Panc1 (cell line): ENCODE data around the gene DSG3. TPM values are rescaled to one million over a fixed set of nuclear protein-coding genes. Genes with fewer than 3 reads are reported as not detected.

ENCODE experiments used
- ATAC-seq: fragments of 200-7000 bp; cut with Tn5 transposase; 2 replicates; pipeline ENCODE4 v1.9.1; 2020; ENCODE audit warnings: mild to moderate bottlenecking, moderate library complexity
- BruUV-seq: library from RNA; stranded (reverse); fragments of 400-500 nt; replicated peaks from 2 replicates; lab custom pipeline; 2021; lab: Mats Ljungman, UMichigan
- CTCF ChIA-PET: fragments of 300-600 bp; sonication (Branson Sonifier 250); formaldehyde crosslinking; loops from one replicate; lab custom pipeline; 2022; ENCODE audit warnings: antibody characterized with exemption; lab: Charles Lee
- POLR2A ChIA-PET: fragments of 300-600 bp; sonication (Branson Sonifier 250); formaldehyde crosslinking; loops from one replicate; lab custom pipeline; 2022; ENCODE audit warnings: antibody characterized with exemption; lab: Charles Lee
- DNase-seq: peaks from one replicate; pipeline ENCODE4 v3.0.0-alpha.2; 2010; ENCODE audit warnings: low read depth, low spot score
- H3K27ac ChIP-seq: 2 replicates; pipeline ENCODE4 v1.5.1; 2011; ENCODE audit warnings: mild to moderate bottlenecking, low read length, inconsistent platforms
- H3K27me3 ChIP-seq: fragments of 200-500 bp; sonication (Bioruptor generic); 2 replicates; pipeline ENCODE4 v1.6.0; 2014; ENCODE audit warnings: low read length, inconsistent platforms; ENCODE audit not compliant: control insufficient read depth, insufficient read depth
- H3K36me3 ChIP-seq: fragments of 200-500 bp; sonication (Bioruptor generic); 2 replicates; pipeline ENCODE4 v1.5.1; 2014; ENCODE audit warnings: inconsistent platforms, mild to moderate bottlenecking, low read length, moderate library complexity; ENCODE audit not compliant: control insufficient read depth, insufficient read depth
- H3K4me1 ChIP-seq: 2 replicates; pipeline ENCODE4 v1.5.1; 2011; ENCODE audit warnings: inconsistent platforms, mild to moderate bottlenecking, low read length, moderate library complexity; ENCODE audit not compliant: control insufficient read depth, insufficient read depth
- H3K4me3 ChIP-seq, 2 experiments: 2 replicates each; pipeline ENCODE4 v1.5.1; 2011 to 2012; ENCODE audit warnings: low read depth in 2 of 2, low read length in 2 of 2, mild to moderate bottlenecking in 2 of 2, inconsistent platforms in 1 of 2, moderate library complexity in 1 of 2
- H3K9me3 ChIP-seq: fragments of 200-500 bp; sonication (Bioruptor generic); 2 replicates; pipeline ENCODE4 v1.5.1; 2014; ENCODE audit warnings: low read depth, mild to moderate bottlenecking, inconsistent platforms, low read length, moderate library complexity; ENCODE audit not compliant: control insufficient read depth, insufficient read depth
- CTCF ChIP-seq: fragments of 450-650 bp; IDR thresholded peaks from 2 replicates; pipeline ENCODE4 v1.5.1; 2017; ENCODE audit warnings: mild to moderate bottlenecking
- POLR2AphosphoS5 ChIP-seq: IDR thresholded peaks from 2 replicates; pipeline ENCODE4 v1.6.1; 2012; ENCODE audit warnings: mild to moderate bottlenecking, low read depth, low read length, moderate library complexity
- REST ChIP-seq, 2 experiments: IDR thresholded peaks; 2 replicates each; pipeline ENCODE4 v1.6.1; 2011 to 2012; ENCODE audit warnings: low read depth in 2 of 2, control low read depth in 1 of 2, low read length in 1 of 2, mild to moderate bottlenecking in 1 of 2, moderate library complexity in 1 of 2; ENCODE audit not compliant: insufficient read depth in 1 of 2
- SIN3A ChIP-seq: IDR thresholded peaks from 2 replicates; pipeline ENCODE4 v1.6.1; 2012; ENCODE audit warnings: low read depth, mild to moderate bottlenecking, low read length, moderate library complexity, borderline replicate concordance; ENCODE audit not compliant: insufficient read depth
- TCF7L2 ChIP-seq: IDR thresholded peaks from 2 replicates; pipeline ENCODE4 v1.6.1; 2011; ENCODE audit warnings: mild to moderate bottlenecking, low read depth, low read length, inconsistent platforms
- in situ Hi-C: cut with HindIII; loops from 2 replicates; pipeline ENCODE4 v1.10.0; 2016; ENCODE audit warnings: low sequenced_read_pairs, low pct_unique_long_range_greater_than_20kb
- intact Hi-C: fragments of 100-400 bp; cut with micrococcal nuclease; formaldehyde crosslinking; loops from one replicate; pipeline ENCODE4 v1.10.0; 2022; ENCODE audit not compliant: unreplicated experiment
- total RNA-seq: library from RNA; stranded (reverse); gene quantifications from one replicate; pipeline ENCODE4 v1.2.1, GENCODE V29; 2021; ENCODE audit not compliant: unreplicated experiment

Gene DSG3
- total RNA-seq, 1 experiment from 2014 or later = 0.03 TPM

GRCh38 chr18:31417850-31418249, 29.7 kb upstream of the DSG3 start:
- no peak for TF ChIP-seq TCF7L2
- TF ChIP-seq POLR2AphosphoS5 = no peak
- TF ChIP-seq REST (IDR thresholded peaks at IDR 0.05; ENCODE audit: insufficient read depth in 1 of 2, low read depth in 2 of 2, low read length in 1 of 2) = no peak
- no peak for TF ChIP-seq SIN3A
- TF ChIP-seq CTCF = no peak
- CTCF ChIA-PET = no interaction called here
- no TSS peak for BruUV-seq

GRCh38 chr18:31419457-31419932, 28.0 kb upstream of the DSG3 start:
- H3K36me3 ChIP-seq = no peaks in the 10 kb centered on the region
- H3K9me3 ChIP-seq = no peaks in the 10 kb centered on the region
- DNase-seq (no peak), ATAC-seq (no peak)
- intact Hi-C loops = no loop called here
- no peaks in the 10 kb centered on the region for H3K4me1 ChIP-seq
- H3K27ac ChIP-seq = no peak overlapping the region
- H3K4me3 ChIP-seq = no peak overlapping the region
- BruUV-seq = no TSS peak
- in situ Hi-C loops = no loop called here
- ChIA-PET POLR2A (no interaction called here), CTCF (no interaction called here)
- TF ChIP-seq CTCF = no peak
- TF ChIP-seq POLR2AphosphoS5 = no peak
- no peak for TF ChIP-seq REST (IDR thresholded peaks at IDR 0.05; ENCODE audit: insufficient read depth in 1 of 2, low read depth in 2 of 2, low read length in 1 of 2)
- no peak for TF ChIP-seq TCF7L2
- no peak for TF ChIP-seq SIN3A
- no peaks in the 10 kb centered on the region for H3K27me3 ChIP-seq

More at GRCh38 chr18:31417850-31418249, 29.7 kb upstream of the DSG3 start:
- H3K36me3 ChIP-seq = no peaks in the 10 kb centered on the region
- H3K27ac ChIP-seq = no peak overlapping the region
- no peak for DNase-seq
- intact Hi-C loops = no loop called here
- POLR2A ChIA-PET = interaction anchor here (0.6 kb wide), 1 partner anchor 541 kb away, joined by 3 read pairs; no protein-coding TSS in a partner anchor
- no peaks in the 10 kb centered on the region for H3K4me1 ChIP-seq
- no peak for ATAC-seq
- no peaks in the 10 kb centered on the region for H3K9me3 ChIP-seq
- in situ Hi-C loops = no loop called here
- H3K4me3 ChIP-seq = no peak overlapping the region
- no peaks in the 10 kb centered on the region for H3K27me3 ChIP-seq
